GM12878 (cell line): ENCODE results near the gene FN3K. TPM values are rescaled to one million over a fixed set of nuclear protein-coding genes. Genes with fewer than 3 reads are reported as not detected.

Experiments
- ATAC-seq: fragments of 200-7000 bp; cut with Tn5 transposase; 3 replicates; pipeline ENCODE4 v1.9.1; 2020; ENCODE audit warnings: mild to moderate bottlenecking, moderate library complexity
- BruUV-seq: library from RNA; stranded (reverse); fragments of 400-500 nt; replicated peaks from 2 replicates; lab custom pipeline; 2021; lab: Mats Ljungman, UMichigan
- CTCF ChIA-PET: fragments of 300-600 bp; sonication (Branson Sonifier 250); formaldehyde crosslinking; extraction: SDS; loops from one replicate; lab custom pipeline; 2021; ENCODE audit warnings: inconsistent platforms; lab: Yijun Ruan, JAX
- POLR2A ChIA-PET: fragments of 350-600 bp; formaldehyde crosslinking; extraction: SDS; loops from one replicate; lab custom pipeline; 2021; ENCODE audit warnings: inconsistent platforms; lab: Charles Lee
- RAD21 ChIA-PET: fragments of 300-600 bp; sonication (Branson Sonifier 250); formaldehyde crosslinking; loops from one replicate; lab custom pipeline; 2023; ENCODE audit warnings: antibody characterized with exemption; ENCODE audit not compliant: unreplicated experiment; lab: Charles Lee
- SMC1A ChIA-PET: fragments of 300-600 bp; sonication (Branson Sonifier 250); formaldehyde crosslinking; loops from one replicate; lab custom pipeline; 2023; ENCODE audit not compliant: unreplicated experiment, uncharacterized antibody; lab: Charles Lee
- DNase-seq: peaks from one replicate; pipeline ENCODE4 v3.0.0-alpha.2; 2011; ENCODE audit warnings: low read depth, low spot score
- FAIRE-seq: peaks from 3 replicates; lab custom pipeline; 2011; peaks lifted over from hg19 to GRCh38; lab: Jason Lieb, UNC
- H2AFZ ChIP-seq: 2 replicates; pipeline ENCODE4 v1.6.0; 2011; ENCODE audit warnings: low read depth, low read length, control low read depth; ENCODE audit not compliant: control insufficient read depth
- H3K27ac ChIP-seq: 2 replicates; pipeline ENCODE4 v1.5.1; 2011; ENCODE audit warnings: control low read depth; ENCODE audit not compliant: control insufficient read depth, insufficient read depth
- H3K27me3 ChIP-seq, 2 experiments: replicated peaks in 1 of 2; 2 replicates each; pipeline versions ENCODE4 v1.6.0 to v1.6.1; 2011; ENCODE audit warnings: low read length in 1 of 2; ENCODE audit not compliant: control insufficient read depth in 2 of 2, insufficient read depth in 2 of 2
- H3K36me3 ChIP-seq, 2 experiments: 2 replicates each; pipeline ENCODE4 v1.5.1; 2011; ENCODE audit warnings: low read length in 1 of 2; ENCODE audit not compliant: control insufficient read depth in 2 of 2, insufficient read depth in 2 of 2
- H3K4me1 ChIP-seq: 2 replicates; pipeline ENCODE4 v1.6.1; 2011; ENCODE audit warnings: mild to moderate bottlenecking, low read length, moderate library complexity, mixed read lengths; ENCODE audit not compliant: control insufficient read depth, insufficient read depth
- H3K4me2 ChIP-seq: 2 replicates; pipeline ENCODE4 v1.6.0; 2011; ENCODE audit warnings: control low read depth; ENCODE audit not compliant: control insufficient read depth, insufficient read depth
- H3K4me3 ChIP-seq: fragments of 200-600 bp; sonication (generic); 2 replicates; pipeline ENCODE4 v1.5.1; 2016
- H3K79me2 ChIP-seq: 2 replicates; pipeline ENCODE4 v1.6.0; 2011; ENCODE audit warnings: low read length; ENCODE audit not compliant: control insufficient read depth, insufficient read depth
- H3K9ac ChIP-seq: 2 replicates; pipeline ENCODE4 v1.8.0; 2011; ENCODE audit warnings: low read length, control low read depth, mixed read lengths; ENCODE audit not compliant: control insufficient read depth, insufficient read depth
- H3K9me3 ChIP-seq: replicated peaks from 3 replicates; pipeline ENCODE4 v1.5.1; 2011; ENCODE audit warnings: mild to moderate bottlenecking, low read length; ENCODE audit not compliant: control insufficient read depth, insufficient read depth
- H4K20me1 ChIP-seq: 2 replicates; pipeline ENCODE4 v1.6.0; 2011; ENCODE audit not compliant: control insufficient read depth, insufficient read depth
- CBX5 ChIP-seq: sonication (generic); IDR thresholded peaks from 2 replicates; pipeline ENCODE4 v1.6.1; 2016; ENCODE audit warnings: low read depth, moderate library complexity, mild to moderate bottlenecking, inconsistent platforms
- NFXL1 ChIP-seq: fragments of 450-650 bp; IDR thresholded peaks from 2 replicates; pipeline ENCODE4 v1.6.1; 2017; ENCODE audit warnings: antibody characterized with exemption, mild to moderate bottlenecking, borderline replicate concordance
- WGBS: methylation state at CpG from one replicate; pipeline ENCODE4 v1.1.6; 2016; ENCODE audit warnings: low lambda C conversion rate; ENCODE audit not compliant: insufficient replicate concordance, insufficient coverage; ENCODE audit errors: missing lambda C conversion rate; 5-methylcytosine and 5-hydroxymethylcytosine counted together
- in situ Hi-C: fragments of 300-500 bp; cut with MboI; formaldehyde crosslinking; loops from 9 replicates; pipeline ENCODE4 v1.14.3; 2018; ENCODE audit warnings: mixed read lengths
- intact Hi-C: fragments of 100-400 bp; cut with micrococcal nuclease; formaldehyde crosslinking; loops from one replicate; pipeline ENCODE4 v1.14.2; 2022; ENCODE audit not compliant: unreplicated experiment
- polyA plus RNA-seq, 11 experiments: library from polyadenylated mRNA; depleted of rRNA in 4 of 11; unstranded in 6 of 11; stranded (reverse) in 5 of 11; fragments of >200 nt; fragmentation: Nextera tagmentation in 4 of 11; fragmentation: Illumina TruSeq in 1 of 11; extraction: Ambion mirVana in 4 of 11; extraction: Trizol in 1 of 11; gene quantifications; 1 replicate in 1 of 11; 2 replicates in 10 of 11; pipeline versions ENCODE4 v1.2.1 to v1.2.3, GENCODE V29; 2011 to 2016; ENCODE audit warnings: inconsistent platforms in 2 of 11, missing spikeins in 2 of 11, low read depth in 1 of 11
- total RNA-seq, 4 experiments: library from RNA; depleted of rRNA in 3 of 4; stranded (reverse); fragments of >200 nt in 3 of 4; fragmentation: Illumina TruSeq in 1 of 4; extraction: Trizol in 1 of 4; gene quantifications; 2 replicates each; pipeline versions ENCODE4 v1.2.1 to v1.2.3, GENCODE V29; 2013 to 2021
- TF ChIP-seq, protein P1 (sequence below): fragments of 450-650 bp; IDR thresholded peaks from 2 replicates; pipeline ENCODE4 v1.6.1; 2018; ENCODE audit warnings: mild to moderate bottlenecking, low read depth, moderate library complexity; ENCODE audit not compliant: partially characterized antibody
- TF ChIP-seq, protein P2 (sequence below): fragments of 450-650 bp; IDR thresholded peaks from 2 replicates; pipeline ENCODE4 v1.6.1; 2017; ENCODE audit warnings: mild to moderate bottlenecking, moderate library complexity

Gene FN3K
- total and polyA plus RNA-seq, 10 of the 15 experiments (the other 5 are each of a cell fraction or from before 2014, with no cell fraction given): 0.08 to 0.51 (median 0.17) TPM; not detected in 7

DNA sequence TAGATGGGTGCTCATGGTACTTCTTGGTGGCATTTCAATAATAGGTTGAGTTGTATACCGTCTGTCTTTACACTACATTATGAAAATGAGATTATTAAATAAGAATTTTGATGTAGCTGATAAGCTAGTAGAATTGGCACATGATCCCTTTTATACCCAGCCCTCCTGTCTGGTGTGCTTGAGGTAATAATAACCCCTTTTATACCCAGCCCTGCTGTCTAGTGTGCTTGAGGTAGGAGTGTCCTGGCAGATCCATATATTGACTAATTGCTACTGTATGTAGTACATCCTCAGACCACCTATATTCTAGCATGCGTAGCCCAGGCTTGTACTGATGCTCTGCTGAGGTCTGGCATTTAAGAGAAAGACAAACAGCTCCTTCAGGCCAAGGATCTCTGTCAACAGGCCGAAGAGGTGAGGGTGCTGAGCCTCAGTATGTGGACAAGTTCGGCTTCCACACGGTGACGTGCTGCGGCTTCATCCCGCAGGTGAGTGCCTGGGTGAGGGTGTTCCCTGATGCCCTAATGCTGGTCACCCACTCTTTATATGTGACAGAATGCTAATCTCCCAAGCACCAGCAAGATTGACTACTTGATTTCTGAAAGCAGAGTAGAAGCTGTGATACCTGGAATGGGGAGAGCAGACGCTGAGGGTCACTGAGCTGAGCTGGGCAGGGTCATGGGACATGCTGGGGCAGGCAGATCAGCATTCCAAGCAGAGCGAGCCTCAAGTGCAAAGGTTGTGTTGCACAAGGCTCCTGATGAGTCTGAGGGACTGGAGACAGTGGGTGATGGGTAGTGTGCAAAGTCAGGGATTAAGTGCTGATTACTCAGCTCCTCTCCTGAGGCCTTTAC is 5.7 kb downstream of the FN3K start:
- FAIRE-seq: no peak
- BruUV-seq: no TSS peak
- ATAC-seq: no peak
- Histone ChIP-seq H3K27me3 (no peaks in the 10 kb centered on the region), H3K9ac (no peak overlapping the region), H4K20me1 (no peaks in the 10 kb centered on the region), H3K4me2 (no peak overlapping the region)
- CTCF ChIA-PET: interaction anchor here (0.6 kb wide), 1 partner anchor 398 kb away, joined by 3 read pairs; no protein-coding TSS in a partner anchor
- intact Hi-C loops: no loop called here
- no peak for TF ChIP-seq NFXL1
- TF ChIP-seq, protein P1, sequence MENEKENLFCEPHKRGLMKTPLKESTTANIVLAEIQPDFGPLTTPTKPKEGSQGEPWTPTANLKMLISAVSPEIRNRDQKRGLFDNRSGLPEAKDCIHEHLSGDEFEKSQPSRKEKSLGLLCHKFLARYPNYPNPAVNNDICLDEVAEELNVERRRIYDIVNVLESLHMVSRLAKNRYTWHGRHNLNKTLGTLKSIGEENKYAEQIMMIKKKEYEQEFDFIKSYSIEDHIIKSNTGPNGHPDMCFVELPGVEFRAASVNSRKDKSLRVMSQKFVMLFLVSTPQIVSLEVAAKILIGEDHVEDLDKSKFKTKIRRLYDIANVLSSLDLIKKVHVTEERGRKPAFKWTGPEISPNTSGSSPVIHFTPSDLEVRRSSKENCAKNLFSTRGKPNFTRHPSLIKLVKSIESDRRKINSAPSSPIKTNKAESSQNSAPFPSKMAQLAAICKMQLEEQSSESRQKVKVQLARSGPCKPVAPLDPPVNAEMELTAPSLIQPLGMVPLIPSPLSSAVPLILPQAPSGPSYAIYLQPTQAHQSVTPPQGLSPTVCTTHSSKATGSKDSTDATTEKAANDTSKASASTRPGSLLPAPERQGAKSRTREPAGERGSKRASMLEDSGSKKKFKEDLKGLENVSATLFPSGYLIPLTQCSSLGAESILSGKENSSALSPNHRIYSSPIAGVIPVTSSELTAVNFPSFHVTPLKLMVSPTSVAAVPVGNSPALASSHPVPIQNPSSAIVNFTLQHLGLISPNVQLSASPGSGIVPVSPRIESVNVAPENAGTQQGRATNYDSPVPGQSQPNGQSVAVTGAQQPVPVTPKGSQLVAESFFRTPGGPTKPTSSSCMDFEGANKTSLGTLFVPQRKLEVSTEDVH: no peak
- TF ChIP-seq CBX5: peak; percentile 81; the same call in 1 of the 2 replicates
- TF ChIP-seq, protein P2, sequence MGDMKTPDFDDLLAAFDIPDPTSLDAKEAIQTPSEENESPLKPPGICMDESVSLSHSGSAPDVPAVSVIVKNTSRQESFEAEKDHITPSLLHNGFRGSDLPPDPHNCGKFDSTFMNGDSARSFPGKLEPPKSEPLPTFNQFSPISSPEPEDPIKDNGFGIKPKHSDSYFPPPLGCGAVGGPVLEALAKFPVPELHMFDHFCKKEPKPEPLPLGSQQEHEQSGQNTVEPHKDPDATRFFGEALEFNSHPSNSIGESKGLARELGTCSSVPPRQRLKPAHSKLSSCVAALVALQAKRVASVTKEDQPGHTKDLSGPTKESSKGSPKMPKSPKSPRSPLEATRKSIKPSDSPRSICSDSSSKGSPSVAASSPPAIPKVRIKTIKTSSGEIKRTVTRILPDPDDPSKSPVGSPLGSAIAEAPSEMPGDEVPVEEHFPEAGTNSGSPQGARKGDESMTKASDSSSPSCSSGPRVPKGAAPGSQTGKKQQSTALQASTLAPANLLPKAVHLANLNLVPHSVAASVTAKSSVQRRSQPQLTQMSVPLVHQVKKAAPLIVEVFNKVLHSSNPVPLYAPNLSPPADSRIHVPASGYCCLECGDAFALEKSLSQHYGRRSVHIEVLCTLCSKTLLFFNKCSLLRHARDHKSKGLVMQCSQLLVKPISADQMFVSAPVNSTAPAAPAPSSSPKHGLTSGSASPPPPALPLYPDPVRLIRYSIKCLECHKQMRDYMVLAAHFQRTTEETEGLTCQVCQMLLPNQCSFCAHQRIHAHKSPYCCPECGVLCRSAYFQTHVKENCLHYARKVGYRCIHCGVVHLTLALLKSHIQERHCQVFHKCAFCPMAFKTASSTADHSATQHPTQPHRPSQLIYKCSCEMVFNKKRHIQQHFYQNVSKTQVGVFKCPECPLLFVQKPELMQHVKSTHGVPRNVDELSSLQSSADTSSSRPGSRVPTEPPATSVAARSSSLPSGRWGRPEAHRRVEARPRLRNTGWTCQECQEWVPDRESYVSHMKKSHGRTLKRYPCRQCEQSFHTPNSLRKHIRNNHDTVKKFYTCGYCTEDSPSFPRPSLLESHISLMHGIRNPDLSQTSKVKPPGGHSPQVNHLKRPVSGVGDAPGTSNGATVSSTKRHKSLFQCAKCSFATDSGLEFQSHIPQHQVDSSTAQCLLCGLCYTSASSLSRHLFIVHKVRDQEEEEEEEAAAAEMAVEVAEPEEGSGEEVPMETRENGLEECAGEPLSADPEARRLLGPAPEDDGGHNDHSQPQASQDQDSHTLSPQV: no peak
- TF ChIP-seq, all 136 proteins: peak for 1
- Histone ChIP-seq H3K79me2 (no peaks in the 10 kb centered on the region), H3K9me3 (peaks cover 9% of the 10 kb centered on the region; the same call in 2 of the 3 replicates), H3K27ac (no peak overlapping the region), H3K4me3 (no peak overlapping the region), H2AFZ (no peak overlapping the region), H3K36me3 (no peaks in the 10 kb centered on the region), H3K4me1 (no peaks in the 10 kb centered on the region)
- in situ Hi-C loops: loop anchor here (10.0 kb wide), 1 partner anchor 86 kb away; no protein-coding TSS in a partner anchor
- DNase-seq: no peak
- RAD21 ChIA-PET: no interaction called here
- WGBS: 78% methylated on average over 10 of the region's 10 CpGs
- POLR2A ChIA-PET: interaction anchor here (0.6 kb wide), 1 partner anchor 9 kb away, joined by 5 read pairs; no protein-coding TSS in a partner anchor
- SMC1A ChIA-PET: interaction anchor here (1.3 kb wide), 1 partner anchor 29 kb away, joined by 4 read pairs; no protein-coding TSS in a partner anchor
